T-helper 2 cell treated with Interferon-gamma antibody and Interleukin-4, amounts not matched to agents 100 ng/mL and 5 ng/mL, for 36 hours (primary cell): ENCODE measurements around the gene PTPRN2. TPM values are rescaled to one million over a fixed set of nuclear protein-coding genes. Genes with fewer than 3 reads are reported as not detected.

Source experiments
- intact Hi-C: fragments of 100-400 bp; cut with micrococcal nuclease; formaldehyde crosslinking; loops from one replicate; pipeline ENCODE4 v1.15.1; 2023
- total RNA-seq: library from RNA; stranded (reverse); gene quantifications from 2 replicates; pipeline ENCODE4 v1.2.3, GENCODE V29; 2022

The PTPRN2 gene
- total RNA-seq, 1 donor from 2014 or later, result 5.1 TPM

GRCh38 chr7:157542068-157543021 is 1045.3 kb downstream of the PTPRN2 start:
- intact Hi-C loops, result no loop called here

GRCh38 chr7:157541295-157542067 is 1046.1 kb downstream of the PTPRN2 start:
- intact Hi-C loops, result no loop called here

GRCh38 chr7:157540606-157541294 is 1046.9 kb downstream of the PTPRN2 start:
- intact Hi-C loops, result no loop called here

DNA sequence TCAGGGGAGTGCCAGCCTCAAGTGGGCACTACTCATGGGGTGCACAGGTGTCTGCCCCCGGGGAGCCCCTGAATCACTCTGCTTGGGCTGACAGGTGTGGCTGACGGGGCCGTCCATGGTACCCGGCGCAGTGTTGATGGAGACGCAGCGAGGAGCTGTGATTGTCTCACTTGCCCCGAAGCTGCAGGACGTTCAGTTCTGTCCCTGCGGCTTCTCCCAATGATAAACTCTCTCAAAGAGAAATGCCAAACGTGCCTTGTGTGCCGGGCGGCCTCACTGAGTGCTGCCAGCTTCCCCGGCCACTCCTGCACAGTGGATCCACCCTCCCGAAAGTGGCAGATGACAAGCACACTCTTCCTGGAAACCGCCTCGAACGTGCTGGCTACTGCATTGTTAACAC is 1047.6 kb downstream of the PTPRN2 start:
- intact Hi-C loops, result no loop called here

- intact Hi-C loops, result no loop called here
Measured at GRCh38 chr7:157539521-157539920, 1048.1 kb downstream of the PTPRN2 start.

- intact Hi-C loops, result no loop called here
Measured at GRCh38 chr7:157538735-157539134, 1048.9 kb downstream of the PTPRN2 start.

DNA sequence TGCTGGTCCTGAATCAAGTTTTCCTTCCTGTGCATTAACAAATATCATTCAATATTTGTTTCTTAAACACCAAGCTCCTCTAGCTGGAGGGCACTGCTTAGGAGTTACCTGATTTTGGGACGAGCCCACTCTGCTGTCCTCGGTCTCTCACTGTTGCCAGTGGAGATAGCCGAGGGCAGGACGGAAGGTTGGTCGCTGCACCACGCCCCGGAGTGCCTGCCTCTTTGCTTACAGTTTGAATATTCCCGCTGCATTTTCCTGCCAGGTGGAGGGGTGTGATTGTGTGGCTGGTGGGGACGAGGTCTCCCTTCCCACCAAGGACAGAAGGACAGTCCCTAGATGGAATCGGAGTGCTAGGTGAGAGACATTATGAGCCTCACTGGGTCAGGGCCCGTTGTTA is 1049.3 kb downstream of the PTPRN2 start:
- intact Hi-C loops, result no loop called here

- intact Hi-C loops, result no loop called here
Measured at GRCh38 chr7:157537056-157537455, 1050.6 kb downstream of the PTPRN2 start.

GRCh38 chr7:157532068-157532467 is 1055.6 kb downstream of the PTPRN2 start:
- intact Hi-C loops, result no loop called here

- intact Hi-C loops, result no loop called here
Measured at GRCh38 chr7:157529768-157530560, 1057.7 kb downstream of the PTPRN2 start.

DNA sequence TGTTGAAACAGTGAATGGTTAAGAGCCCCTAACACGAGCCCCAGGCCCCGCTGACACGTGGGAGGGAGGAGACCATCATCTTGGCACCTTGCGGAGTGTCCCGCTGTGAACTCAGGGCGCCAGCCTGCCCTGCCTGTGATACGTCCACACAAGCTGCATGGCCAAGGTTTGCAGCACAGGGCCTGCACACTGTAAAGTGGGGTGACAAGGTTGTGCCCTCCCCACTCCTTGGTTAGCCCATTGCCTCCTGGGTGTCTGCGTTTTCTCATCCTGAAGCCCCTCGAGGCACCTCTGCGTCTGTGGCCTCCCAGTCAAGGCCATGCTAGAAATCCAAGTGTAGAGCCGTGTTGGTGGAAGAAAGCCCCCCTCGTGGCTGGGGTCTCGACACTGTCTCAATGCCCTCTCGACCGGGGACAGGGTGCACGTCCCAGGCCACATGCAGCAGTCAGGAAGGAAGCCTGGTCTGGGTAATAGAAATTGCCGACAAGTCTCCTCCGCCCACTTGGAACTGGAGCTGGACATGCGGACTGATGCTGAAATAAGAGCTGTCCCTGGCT is 1058.8 kb downstream of the PTPRN2 start:
- intact Hi-C loops, result no loop called here

DNA sequence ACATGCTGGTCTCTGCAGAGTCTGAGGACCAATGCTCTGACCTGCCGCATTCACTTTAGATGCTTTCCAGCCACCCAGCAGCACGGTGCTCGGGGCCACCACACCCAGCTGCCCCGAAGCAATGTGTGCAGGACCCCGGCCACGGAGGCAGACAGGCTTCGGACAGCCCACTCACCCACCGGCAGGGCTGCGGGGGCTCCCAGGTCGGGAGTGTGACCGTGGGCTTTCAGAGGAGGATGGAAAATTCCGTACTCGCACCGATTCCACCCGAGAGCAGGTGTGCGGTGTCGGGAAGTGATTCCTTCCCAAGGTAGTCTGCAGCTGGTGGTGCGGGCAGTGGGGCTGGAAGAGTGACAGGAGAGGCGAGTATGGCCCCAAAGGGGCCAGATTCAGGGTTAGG is 1059.9 kb downstream of the PTPRN2 start:
- intact Hi-C loops, result no loop called here

- intact Hi-C loops, result no loop called here
Measured at GRCh38 chr7:157526913-157527634, 1060.5 kb downstream of the PTPRN2 start.

DNA sequence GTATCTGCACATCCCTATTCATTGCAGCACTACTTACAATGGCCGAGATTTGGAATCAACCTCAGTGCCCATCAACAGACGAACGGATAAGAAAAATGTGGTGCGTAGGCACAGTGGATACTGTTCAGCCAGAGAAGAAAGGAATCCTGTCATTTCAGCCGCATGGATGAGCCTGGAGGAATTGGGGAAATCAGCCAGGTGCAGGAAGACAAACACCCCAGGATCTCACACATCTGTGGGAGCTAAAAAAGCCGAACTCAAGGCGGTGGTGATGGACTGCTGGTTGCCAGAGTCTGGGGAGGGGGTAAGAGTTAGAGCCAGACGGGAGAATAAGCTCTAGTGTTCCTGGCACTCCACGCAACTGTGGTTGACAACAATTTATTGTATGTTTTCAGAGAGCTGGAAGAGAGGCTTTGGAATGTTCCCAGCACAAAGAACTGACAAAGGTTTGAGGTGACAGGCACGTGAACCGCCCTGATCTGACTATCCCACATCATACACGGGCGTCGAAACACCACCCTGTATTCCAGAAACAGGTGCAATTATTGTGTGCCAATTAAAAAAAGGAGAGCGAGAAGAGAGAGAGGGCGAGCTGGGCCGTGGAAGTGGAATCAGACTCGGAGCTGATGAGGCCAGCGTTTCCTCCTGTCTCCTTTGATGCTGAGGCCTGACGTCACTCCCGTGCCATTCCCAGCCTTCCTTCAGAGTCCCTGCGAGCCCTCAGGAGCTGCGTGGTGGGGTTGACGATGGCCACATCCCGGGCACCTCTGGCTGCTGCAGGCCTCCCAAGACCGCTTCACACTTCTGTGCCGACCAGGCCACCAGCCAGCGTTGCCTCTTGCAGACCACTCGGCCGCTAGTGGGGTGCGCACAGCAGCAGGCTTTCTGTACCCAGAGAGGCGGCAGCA is 1061.4 kb downstream of the PTPRN2 start:
- intact Hi-C loops, result no loop called here

DNA sequence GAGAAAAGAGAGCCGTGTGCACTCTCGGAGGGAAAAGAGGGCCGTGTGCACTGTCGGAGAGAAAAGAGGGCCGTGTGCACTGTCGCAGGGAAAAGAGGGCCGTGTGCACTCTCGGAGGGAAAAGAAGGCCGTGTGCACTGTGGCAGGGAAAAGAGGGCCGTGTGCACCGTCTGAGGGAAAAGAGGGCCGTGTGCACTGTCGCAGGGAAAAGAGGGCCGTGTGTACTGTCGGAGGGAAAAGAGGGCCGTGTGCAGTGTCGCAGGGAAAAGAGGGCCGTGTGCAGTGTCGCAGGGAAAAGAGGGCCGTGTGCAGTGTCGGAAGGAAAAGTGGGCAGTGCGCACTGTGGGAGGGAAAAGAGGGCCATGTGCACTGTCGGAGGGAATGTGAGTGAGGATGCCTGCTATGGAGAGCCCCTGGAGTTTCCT is 1062.1 kb downstream of the PTPRN2 start:
- intact Hi-C loops, result no loop called here

- intact Hi-C loops, result no loop called here
Measured at GRCh38 chr7:157524731-157525130, 1062.9 kb downstream of the PTPRN2 start.

- intact Hi-C loops, result no loop called here
Measured at GRCh38 chr7:157523766-157524421, 1063.7 kb downstream of the PTPRN2 start.

DNA sequence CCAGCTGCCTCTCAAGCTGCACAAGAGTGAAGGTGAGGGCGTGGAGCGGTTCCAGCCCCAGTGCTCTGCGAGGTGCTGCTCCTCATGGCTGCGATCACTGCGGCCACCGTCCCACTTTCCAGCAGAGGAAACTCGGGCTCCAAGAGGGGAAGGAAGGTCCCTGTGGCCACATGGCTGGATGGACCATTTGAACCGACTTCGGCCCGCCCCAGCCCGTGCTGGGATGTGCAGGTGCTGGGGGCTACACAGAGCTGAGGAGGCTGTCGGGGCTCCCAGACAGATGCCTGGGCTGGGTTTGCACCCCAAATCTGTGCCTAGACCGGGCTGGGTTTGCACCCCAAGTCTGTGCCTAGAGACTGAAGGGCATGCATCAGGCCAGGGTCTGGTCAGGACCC is 1064.3 kb downstream of the PTPRN2 start:
- intact Hi-C loops, result no loop called here
